ENCODE results near the gene TMEM125. TPM values are rescaled to one million over a fixed set of nuclear protein-coding genes. Genes with fewer than 3 reads are reported as not detected.

TMEM125 gene
- total and polyA plus RNA-seq, 2 experiments from 2014 or later = 2.0 TPM

GRCh38 chr1:43234267-43234666 is 35.5 kb upstream of the TMEM125 start:
- H3K4me3 ChIP-seq = no peak overlapping the region
- no peaks in the 10 kb centered on the region for H3K36me3 ChIP-seq
- no peaks in the 10 kb centered on the region for H3K27me3 ChIP-seq
- H3K4me1 ChIP-seq (ENCODE audit: low read depth) = peaks cover 3% of the 10 kb centered on the region
- TF ChIP-seq CTCF (IDR thresholded peaks at IDR 0.05; ENCODE audit: low read depth, low read length) = no peak
- DNase-seq (ENCODE audit: low read depth in 1 of 2, low spot score in 1 of 2) = no peak
- H3K27ac ChIP-seq = no peak overlapping the region
- no peaks in the 10 kb centered on the region for H3K9me3 ChIP-seq (ENCODE audit: low read depth)

DNA sequence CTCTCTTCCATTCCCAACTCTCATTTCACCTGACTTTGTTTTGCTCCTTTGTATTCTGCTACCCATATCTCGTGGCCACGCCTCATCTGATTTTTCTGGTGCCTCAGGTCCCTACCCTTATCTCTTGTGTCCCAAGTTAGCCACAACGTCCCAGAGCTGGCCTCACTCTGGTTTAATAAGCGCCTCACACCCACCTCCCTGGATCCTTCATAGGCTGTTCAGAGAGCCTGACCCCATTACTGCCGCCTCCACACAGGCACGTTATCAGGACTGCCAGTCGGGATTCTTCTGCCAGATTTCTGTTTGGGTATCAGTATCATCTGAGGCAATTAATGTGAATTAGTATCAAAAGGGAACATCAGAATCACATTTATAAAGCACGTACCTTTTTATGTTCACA is 34.7 kb upstream of the TMEM125 start:
- Histone ChIP-seq H3K4me1 (ENCODE audit: low read depth) (peaks cover 3% of the 10 kb centered on the region), H3K36me3 (no peaks in the 10 kb centered on the region), H3K27ac (no peak overlapping the region), H3K9me3 (ENCODE audit: low read depth) (no peaks in the 10 kb centered on the region), H3K4me3 (no peak overlapping the region), H3K27me3 (no peaks in the 10 kb centered on the region)
- no peak for TF ChIP-seq CTCF (IDR thresholded peaks at IDR 0.05; ENCODE audit: low read depth, low read length)
- DNase-seq (ENCODE audit: low read depth in 1 of 2, low spot score in 1 of 2) = no peak

DNA sequence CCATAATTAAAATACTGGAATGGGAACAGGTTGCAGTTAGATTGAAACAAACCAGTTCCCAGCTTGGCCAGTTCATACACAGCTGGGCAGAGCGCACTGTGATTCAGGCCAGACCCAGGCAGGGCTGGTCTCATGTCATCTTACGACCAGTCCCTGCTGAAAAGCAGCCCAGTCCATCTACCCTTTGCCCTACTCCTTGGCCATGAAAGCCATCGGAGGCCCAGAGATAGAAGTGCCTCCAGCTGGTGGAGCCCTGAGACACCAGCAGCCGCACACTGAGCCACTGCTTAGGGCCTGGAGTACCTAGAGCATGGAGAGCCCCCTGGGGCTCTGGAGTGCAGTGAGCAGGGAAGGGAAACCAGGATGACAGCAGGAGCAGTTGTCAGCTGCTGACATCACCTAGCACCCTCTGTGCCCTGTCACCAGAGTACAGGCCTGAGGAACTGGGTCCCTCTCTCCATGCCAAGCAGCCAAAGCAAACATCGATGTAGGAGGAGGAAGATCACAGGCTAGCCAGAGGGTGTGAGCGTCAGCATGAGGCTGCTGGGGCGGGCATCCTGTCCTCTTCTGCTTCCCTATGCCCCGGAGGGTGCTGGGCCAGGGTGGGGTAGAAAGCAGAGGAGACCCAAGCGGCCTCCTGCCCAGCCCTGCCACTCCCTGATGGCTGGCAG is 34.2 kb upstream of the TMEM125 start:
- DNase-seq (ENCODE audit: low read depth in 1 of 2, low spot score in 1 of 2) = no peak
- H3K36me3 ChIP-seq = no peaks in the 10 kb centered on the region
- H3K4me3 ChIP-seq = no peak overlapping the region
- no peak for TF ChIP-seq CTCF (IDR thresholded peaks at IDR 0.05; ENCODE audit: low read depth, low read length)
- no peaks in the 10 kb centered on the region for H3K27me3 ChIP-seq
- no peak overlapping the region for H3K27ac ChIP-seq
- H3K9me3 ChIP-seq (ENCODE audit: low read depth) = no peaks in the 10 kb centered on the region
- H3K4me1 ChIP-seq (ENCODE audit: low read depth) = peaks cover 3% of the 10 kb centered on the region

GRCh38 chr1:43237121-43237520 is 32.7 kb upstream of the TMEM125 start:
- DNase-seq (ENCODE audit: low read depth in 1 of 2, low spot score in 1 of 2) = no peak
- Histone ChIP-seq H3K4me3 (no peak overlapping the region), H3K27me3 (no peaks in the 10 kb centered on the region), H3K36me3 (no peaks in the 10 kb centered on the region), H3K9me3 (ENCODE audit: low read depth) (no peaks in the 10 kb centered on the region), H3K27ac (no peak overlapping the region), H3K4me1 (ENCODE audit: low read depth) (peaks cover 3% of the 10 kb centered on the region)
- no peak for TF ChIP-seq CTCF (IDR thresholded peaks at IDR 0.05; ENCODE audit: low read depth, low read length)

- peak; percentile 81 to 87 for DNase-seq (ENCODE audit: low read depth in 1 of 2, low spot score in 1 of 2)
- no peaks in the 10 kb centered on the region for H3K4me1 ChIP-seq (ENCODE audit: low read depth)
- H3K27ac ChIP-seq = no peak overlapping the region
- TF ChIP-seq CTCF (IDR thresholded peaks at IDR 0.05; ENCODE audit: low read depth, low read length) = peak; percentile 93
- no peak overlapping the region for H3K4me3 ChIP-seq
- no peaks in the 10 kb centered on the region for H3K27me3 ChIP-seq
- no peaks in the 10 kb centered on the region for H3K36me3 ChIP-seq
- no peaks in the 10 kb centered on the region for H3K9me3 ChIP-seq (ENCODE audit: low read depth)
These were observed 31.7 kb upstream of the TMEM125 start for GRCh38 chr1:43238085-43238484.
